Ascending aorta (tissue), 2 donors: ENCODE data around the gene GALNT13. TPM values are rescaled to one million over a fixed set of nuclear protein-coding genes. Genes with fewer than 3 reads are reported as not detected.

Source experiments
- DNase-seq, 2 donors: peaks; one replicate each; pipeline ENCODE4 v3.0.0-alpha.2; 2019; ENCODE audit warnings: low spot score in 2 of 2
- H3K27ac ChIP-seq, 2 donors: fragments of 200-600 bp; sonication (generic); one replicate each; pipeline ENCODE4 v1.5.1; 2016 to 2017; ENCODE audit warnings: mild to moderate bottlenecking in 1 of 2
- H3K27me3 ChIP-seq: fragments of 200-600 bp; sonication (generic); one replicate; pipeline ENCODE4 v1.5.1; 2017
- H3K36me3 ChIP-seq, 2 donors: fragments of 200-600 bp; sonication (generic); one replicate each; pipeline ENCODE4 v1.5.1; 2016
- H3K4me1 ChIP-seq, 2 donors: fragments of 200-600 bp; sonication (generic); one replicate each; pipeline ENCODE4 v1.5.1; 2016 to 2017; ENCODE audit warnings: mild to moderate bottlenecking in 1 of 2
- H3K4me3 ChIP-seq, 2 donors: fragments of 200-600 bp; sonication (generic); one replicate each; pipeline ENCODE4 v1.5.1; 2016 to 2017; ENCODE audit warnings: mild to moderate bottlenecking in 1 of 2
- H3K9me3 ChIP-seq, 2 donors: fragments of 200-600 bp; sonication (generic); one replicate each; pipeline ENCODE4 v1.5.1; 2016
- intact Hi-C: fragments of 100-400 bp; cut with DNase I; formaldehyde crosslinking; loops from one replicate; pipeline ENCODE4 v1.15.1; 2023
- total RNA-seq: library from RNA; depleted of rRNA; stranded (reverse); fragments of >200 nt; gene quantifications from one replicate; pipeline ENCODE4 v1.1.0, GENCODE V29; 2016
- TF ChIP-seq, protein P1 (sequence below), 3 experiments: fragments of 200-600 bp in 2 of 3; fragments of 450-650 bp in 1 of 3; sonication (generic) in 2 of 3; IDR thresholded peaks; one replicate each; pipeline ENCODE4 v1.5.1; 2016 to 2019; ENCODE audit warnings: antibody characterized with exemption in 3 of 3, mild to moderate bottlenecking in 1 of 3, moderate library complexity in 1 of 3

Gene GALNT13
- total RNA-seq, 1 donor from 2014 or later = not detected

DNA sequence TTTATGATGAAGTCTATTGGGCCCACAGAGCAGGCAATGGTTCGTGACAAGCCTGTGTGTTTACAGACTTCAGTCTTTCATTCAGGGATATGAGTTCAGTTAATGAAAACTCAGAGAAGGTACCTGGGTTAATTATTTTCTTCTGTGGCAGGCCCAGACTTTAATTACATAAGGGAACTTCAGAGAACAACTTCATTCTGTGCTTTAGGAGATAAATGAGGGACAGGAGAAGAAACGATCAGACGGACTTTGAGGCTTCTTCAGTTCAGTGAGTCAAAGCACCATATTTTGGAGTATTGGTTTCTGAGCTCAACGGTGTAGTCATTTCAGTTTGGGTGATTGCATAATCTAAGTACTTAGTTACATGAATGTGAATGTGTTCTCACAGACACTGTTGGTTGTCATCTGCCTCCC lies 623.7 kb downstream of the GALNT13 start:
- no peak overlapping the region for H3K27ac ChIP-seq
- intact Hi-C loops = no loop called here

DNA sequence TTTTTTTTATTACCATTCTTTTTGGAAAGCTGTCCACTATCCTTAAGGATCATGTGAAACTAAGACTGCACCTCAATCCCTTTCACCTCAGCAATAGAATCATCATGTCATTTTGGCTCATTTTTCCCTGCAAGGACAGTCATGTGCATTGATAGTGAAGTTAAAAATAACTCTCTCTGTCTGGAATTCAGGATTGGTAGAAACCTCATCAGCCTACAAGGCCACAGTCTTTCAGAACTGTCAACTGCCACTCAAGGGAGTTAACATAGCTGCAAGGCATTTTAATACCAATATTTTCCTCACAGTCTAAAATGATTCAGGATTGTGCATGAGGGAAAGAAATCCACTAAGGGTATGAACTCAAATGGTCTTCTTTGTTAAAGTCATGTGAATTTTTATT lies 625.3 kb downstream of the GALNT13 start:
- no peak overlapping the region for H3K27ac ChIP-seq
- H3K4me1 ChIP-seq = no peaks in the 10 kb centered on the region
- H3K4me3 ChIP-seq = no peak overlapping the region
- TF ChIP-seq, protein P1, sequence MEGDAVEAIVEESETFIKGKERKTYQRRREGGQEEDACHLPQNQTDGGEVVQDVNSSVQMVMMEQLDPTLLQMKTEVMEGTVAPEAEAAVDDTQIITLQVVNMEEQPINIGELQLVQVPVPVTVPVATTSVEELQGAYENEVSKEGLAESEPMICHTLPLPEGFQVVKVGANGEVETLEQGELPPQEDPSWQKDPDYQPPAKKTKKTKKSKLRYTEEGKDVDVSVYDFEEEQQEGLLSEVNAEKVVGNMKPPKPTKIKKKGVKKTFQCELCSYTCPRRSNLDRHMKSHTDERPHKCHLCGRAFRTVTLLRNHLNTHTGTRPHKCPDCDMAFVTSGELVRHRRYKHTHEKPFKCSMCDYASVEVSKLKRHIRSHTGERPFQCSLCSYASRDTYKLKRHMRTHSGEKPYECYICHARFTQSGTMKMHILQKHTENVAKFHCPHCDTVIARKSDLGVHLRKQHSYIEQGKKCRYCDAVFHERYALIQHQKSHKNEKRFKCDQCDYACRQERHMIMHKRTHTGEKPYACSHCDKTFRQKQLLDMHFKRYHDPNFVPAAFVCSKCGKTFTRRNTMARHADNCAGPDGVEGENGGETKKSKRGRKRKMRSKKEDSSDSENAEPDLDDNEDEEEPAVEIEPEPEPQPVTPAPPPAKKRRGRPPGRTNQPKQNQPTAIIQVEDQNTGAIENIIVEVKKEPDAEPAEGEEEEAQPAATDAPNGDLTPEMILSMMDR (IDR thresholded peaks at IDR 0.05) = no peak
- DNase-seq = no peak
- H3K9me3 ChIP-seq = no peaks in the 10 kb centered on the region
- intact Hi-C loops = no loop called here
- H3K36me3 ChIP-seq = no peaks in the 10 kb centered on the region
- no peaks in the 10 kb centered on the region for H3K27me3 ChIP-seq

More for the DNA sequence above, 623.7 kb downstream of the GALNT13 start:
- Histone ChIP-seq H3K4me3 (no peak overlapping the region), H3K27me3 (no peaks in the 10 kb centered on the region), H3K36me3 (no peaks in the 10 kb centered on the region), H3K4me1 (no peaks in the 10 kb centered on the region), H3K9me3 (no peaks in the 10 kb centered on the region)
- DNase-seq = no peak
- TF ChIP-seq, protein P1 (IDR thresholded peaks at IDR 0.05) = no peak
